GM19043 (cell line): ENCODE measurements around the gene TRIM75.
"Not testable (repeated sequence)": the region's sequence is repeated elsewhere in the genome, so short reads cannot be mapped to it uniquely, and the experiment has no call there.

Experiments
- ATAC-seq: cut with Tn5 transposase; IDR thresholded peaks from one replicate; pipeline ENCODE4 v1.9.1; 2021; ENCODE audit warnings: low read depth; ENCODE audit not compliant: unreplicated experiment

Gene TRIM75

GRCh38 chr4:165053645-165054044 is at the start of gene TRIM75:
Gene TRIM75, plus strand, starts transcription at chr4:165053866. Its CDS starts 5,282 bp downstream, at chr4:165059148.
- no peak for ATAC-seq

GRCh38 chr4:165005352-165005925 is 48.2 kb upstream of the TRIM75 start:
- ATAC-seq = no peak

- ATAC-seq = no peak
Measured at GRCh38 chr4:165006456-165006855, 47.2 kb upstream of the TRIM75 start.

- ATAC-seq = no peak
Measured at GRCh38 chr4:165006886-165007285, 46.8 kb upstream of the TRIM75 start.

DNA sequence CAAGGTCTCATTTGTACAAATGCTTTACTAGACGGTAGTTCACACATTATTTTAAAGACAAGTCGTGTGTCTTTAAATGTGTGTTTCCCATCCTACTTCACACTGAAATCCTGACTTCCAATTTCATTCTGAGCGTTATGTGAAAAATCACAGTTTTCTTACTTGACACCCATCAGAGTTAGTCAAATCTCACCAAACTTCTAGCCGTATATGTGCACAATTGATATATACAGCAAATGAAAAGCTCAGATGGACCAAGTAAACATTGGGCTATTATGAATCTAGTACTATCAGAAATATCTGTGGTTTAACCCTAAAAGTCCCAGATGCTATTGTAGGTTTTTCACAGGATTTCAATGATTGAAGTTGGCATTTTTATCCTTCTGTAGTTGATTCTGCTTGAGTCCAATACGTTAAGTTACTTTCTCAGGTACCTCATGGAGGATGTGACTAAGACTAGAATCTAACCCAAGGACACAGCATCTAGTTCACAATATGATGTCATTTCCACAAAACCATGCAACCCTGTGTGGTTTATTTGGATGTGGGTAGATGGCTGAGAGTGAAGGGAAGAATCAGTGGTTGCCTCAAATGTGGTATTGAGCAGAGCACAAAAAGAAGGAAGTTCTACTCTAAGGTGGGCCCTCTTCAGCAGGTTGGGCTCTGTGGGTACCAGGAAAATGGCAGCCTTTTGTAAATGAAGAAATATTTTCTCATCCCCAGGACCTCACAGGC is 44.0 kb upstream of the TRIM75 start:
- peak; percentile 47 for ATAC-seq

- no peak for ATAC-seq
Measured at GRCh38 chr4:165010487-165010886, 43.2 kb upstream of the TRIM75 start.

DNA sequence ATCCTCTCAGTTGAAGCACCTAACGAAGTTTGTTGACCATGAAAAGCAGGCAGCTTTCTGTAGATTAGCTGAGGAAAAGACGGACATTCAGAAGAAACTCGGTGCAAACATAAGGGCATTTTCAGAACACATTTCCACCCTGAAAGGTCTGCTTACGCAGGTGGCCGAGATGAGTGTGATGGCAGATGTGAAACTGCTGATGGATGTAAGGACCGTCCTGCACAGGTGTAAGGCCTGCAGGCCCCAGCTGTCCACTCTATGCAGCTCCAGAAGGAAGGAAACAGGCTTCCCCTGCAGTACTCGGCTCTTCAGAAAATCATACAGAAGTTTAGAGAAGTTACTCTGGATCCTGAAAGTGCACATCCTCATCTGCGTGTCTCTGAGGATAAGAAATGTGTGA is 42.7 kb upstream of the TRIM75 start:
- no peak for ATAC-seq

DNA sequence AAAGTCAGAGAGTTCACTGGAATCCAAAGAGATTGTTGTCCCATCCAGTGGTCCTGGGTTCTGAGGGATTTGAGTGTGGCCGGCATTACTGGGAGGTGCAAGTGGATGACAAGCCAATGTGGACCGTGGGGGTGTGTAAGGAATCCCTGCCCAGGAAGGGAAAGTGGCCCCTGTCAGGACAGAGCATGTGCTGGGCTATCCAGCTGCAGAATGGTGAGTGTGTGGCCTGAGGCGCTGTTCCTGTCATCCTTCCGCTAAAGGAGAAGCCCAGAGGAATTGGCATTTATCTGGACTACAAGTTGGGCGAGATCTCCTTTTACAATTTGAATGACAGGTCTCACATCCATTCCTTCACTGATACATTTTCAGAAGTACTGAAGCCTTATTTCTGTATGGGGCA is 42.3 kb upstream of the TRIM75 start:
- ATAC-seq = no peak

GRCh38 chr4:165013691-165014090 is 40.0 kb upstream of the TRIM75 start:
- no peak for ATAC-seq

GRCh38 chr4:165016971-165017370 is 36.7 kb upstream of the TRIM75 start:
- ATAC-seq = peak; percentile 69

DNA sequence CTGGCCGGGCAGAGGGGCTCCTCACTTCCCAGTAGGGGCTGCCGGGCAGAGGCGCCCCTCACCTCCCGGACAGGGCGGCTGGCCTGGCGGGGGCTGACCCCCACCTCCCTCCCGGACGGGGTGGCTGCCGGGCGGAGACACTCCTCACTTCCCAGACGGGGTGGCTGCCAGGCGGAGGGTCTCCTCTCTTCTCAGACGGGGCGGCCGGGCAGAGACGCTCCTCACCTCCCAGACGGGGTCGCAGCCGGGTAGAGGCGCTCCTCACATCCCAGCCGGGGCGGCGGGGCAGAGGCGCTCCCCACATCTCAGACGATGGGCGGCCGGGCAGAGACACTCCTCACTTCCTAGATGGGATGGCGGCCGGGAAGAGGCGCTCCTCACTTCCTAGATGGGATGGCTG is 33.7 kb upstream of the TRIM75 start:
- ATAC-seq = not testable (repeated sequence)

- ATAC-seq = not testable (repeated sequence)
Measured at GRCh38 chr4:165025782-165026181, 27.9 kb upstream of the TRIM75 start.

- ATAC-seq = no peak
Measured at GRCh38 chr4:165027762-165028402, 25.8 kb upstream of the TRIM75 start.

DNA sequence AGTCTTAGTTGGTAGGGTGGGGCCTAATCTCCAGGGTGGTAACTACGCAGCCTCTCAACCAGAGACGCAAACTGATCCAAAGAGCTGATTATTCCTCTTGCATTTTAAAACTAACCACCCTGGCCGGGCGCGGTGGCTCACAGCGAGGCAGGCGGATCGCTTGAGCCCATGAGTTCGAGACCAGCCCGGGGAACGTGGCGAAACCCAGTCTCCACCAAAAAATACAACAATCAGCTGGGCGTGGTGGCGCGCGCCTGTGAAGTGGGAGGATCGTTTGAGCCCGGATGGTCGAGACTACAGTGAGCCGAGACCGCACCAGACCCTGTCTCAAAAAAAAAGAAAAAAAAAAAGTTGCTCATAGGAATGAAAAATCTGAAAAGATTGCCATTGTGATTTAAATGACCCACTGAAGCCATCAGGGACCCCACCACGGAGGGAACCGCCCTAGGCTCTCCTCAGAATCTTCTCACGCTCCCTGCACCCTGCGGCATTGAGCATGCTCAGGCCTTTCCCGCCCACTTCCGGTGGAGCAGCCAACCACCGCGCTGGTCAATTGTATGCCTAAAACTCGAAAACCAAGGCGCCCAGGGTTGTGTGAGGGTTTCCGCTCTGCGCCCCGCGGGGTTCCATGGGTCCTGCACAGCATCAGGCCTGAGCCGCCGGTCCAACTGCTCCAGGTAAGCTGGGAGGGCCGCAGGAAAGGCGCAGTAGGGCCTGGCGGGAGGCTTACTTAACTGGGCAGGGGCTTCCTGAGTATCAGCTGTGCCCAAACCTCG is 22.0 kb upstream of the TRIM75 start, which contains the start of gene TRIM60:
Gene TRIM60, plus strand, starts transcription at position 564 of the 776 bp plus-strand sequence. CDS start 8,074 bp downstream, outside the sequence.
- ATAC-seq = no peak

GRCh38 chr4:165048170-165048569 is 5.5 kb upstream of the TRIM75 start:
- ATAC-seq = no peak

GRCh38 chr4:165052627-165053026 is 1.0 kb upstream of the TRIM75 start:
- ATAC-seq = no peak

DNA sequence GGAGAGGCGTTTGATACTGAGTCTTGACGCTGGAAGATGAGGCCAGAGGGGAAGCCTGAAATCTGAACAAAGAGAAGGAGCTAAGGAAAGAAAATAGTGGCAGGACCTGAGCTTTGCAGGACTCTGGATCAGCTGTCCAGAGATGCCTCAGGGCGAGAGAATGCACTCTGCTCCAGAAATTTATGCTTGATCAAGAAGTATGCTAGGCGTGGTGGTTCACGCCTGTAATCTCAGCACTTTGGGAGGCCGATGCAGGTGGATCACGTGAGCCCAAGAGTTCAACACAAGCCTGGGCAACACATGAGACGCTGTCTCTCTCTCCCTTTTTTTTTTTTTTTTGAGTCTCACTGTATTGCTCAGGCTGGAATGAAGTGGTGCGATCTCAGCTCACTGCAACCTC is 1.9 kb downstream of the TRIM75 start:
- no peak for ATAC-seq

DNA sequence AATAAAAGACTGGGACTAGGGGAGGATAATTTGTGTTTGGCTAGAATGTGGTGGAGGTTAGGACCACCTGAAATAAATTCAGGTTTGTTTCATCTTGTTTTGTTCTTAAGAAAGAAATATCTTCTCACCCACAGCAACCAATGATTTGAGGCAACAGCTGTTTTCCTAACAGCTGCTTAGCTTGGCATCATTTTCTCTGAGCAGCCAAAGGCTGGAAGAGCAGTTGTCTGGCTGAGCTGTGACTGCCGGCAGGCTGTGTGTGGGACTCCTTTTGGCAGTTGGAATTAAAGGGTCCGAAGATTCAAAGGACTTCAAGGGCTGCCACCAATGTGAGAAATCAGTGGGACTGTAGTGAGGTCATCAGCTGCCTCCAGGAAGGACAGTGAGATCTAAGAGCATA is 5.0 kb downstream of the TRIM75 start:
- no peak for ATAC-seq

- no peak for ATAC-seq
Measured at GRCh38 chr4:165059386-165059785, 5.7 kb downstream of the TRIM75 start.

GRCh38 chr4:165060938-165061337 is 7.3 kb downstream of the TRIM75 start:
- no peak for ATAC-seq

DNA sequence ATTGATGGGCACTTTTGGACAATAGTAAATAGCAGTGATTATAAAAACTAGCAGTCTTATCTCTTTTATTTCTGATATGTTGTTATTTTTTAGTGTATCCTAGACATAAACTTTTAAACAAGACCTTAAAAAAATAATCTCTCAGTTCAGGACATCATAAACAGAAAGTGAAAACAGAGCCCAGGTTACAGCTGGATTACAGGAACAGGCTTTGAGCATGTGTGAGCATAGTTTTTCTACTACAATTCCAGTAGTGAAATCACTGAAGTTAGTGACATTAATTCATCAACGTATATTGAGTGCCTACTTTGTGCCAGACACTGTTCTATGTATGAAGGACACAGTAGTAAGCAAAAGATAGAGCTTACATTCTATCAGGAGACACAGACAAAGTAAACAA is 16.9 kb downstream of the TRIM75 start:
- no peak for ATAC-seq
